GM18520 (cell line): Measurements from ENCODE around the gene MED16.
"Not testable (repeated sequence)": the region's sequence is repeated elsewhere in the genome, so short reads cannot be mapped to it uniquely, and the experiment has no call there.

Source experiments
- ATAC-seq: cut with Tn5 transposase; IDR thresholded peaks from one replicate; pipeline ENCODE4 v1.9.1; 2021; ENCODE audit not compliant: unreplicated experiment

Gene MED16

GRCh38 chr19:855142-855541, 37.8 kb downstream of the MED16 start:
- no peak for ATAC-seq

DNA sequence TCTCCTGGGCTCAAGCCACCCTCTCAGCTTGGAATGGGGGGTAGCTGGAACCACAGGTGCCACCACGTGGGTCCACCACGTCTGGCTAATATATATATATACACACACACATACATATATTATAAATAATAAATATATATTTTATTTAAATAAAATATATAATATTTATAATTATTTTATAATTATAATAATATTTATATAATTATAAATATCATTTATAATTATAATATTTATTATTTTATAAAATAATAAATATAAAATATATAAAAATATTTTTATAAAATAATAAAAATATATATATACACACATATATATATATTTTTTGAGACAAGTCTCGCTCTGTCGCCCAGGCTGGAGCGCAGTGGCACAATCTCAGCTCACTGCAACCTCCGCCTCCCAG, 38.4 kb downstream of the MED16 start:
- ATAC-seq: no peak

DNA sequence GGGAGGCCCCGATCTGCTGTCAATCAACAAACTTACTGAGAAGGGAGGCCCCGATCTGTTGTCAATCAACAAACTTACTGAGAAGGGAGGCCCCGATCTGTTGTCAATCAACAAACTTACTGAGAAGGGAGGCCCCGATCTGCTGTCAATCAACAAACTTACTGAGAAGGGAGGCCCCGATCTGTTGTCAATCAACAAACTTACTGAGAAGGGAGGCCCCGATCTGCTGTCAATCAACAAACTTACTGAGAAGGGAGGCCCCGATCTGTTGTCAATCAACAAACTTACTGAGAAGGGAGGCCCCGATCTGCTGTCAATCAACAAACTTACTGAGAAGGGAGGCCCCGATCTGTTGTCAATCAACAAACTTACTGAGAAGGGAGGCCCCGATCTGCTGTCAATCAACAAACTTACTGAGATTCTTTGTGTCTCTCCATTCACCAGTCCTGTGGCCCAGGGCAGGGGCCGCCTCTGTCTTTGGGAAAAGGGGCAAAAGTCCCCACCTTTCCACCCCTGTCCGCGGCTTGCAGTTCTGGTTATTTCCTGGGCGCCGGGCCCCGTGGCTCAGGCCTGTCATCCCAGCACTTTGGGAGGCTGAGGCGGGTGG, 39.3 kb downstream of the MED16 start:
- ATAC-seq: not testable (repeated sequence)

GRCh38 chr19:853014-853585, 39.9 kb downstream of the MED16 start:
- ATAC-seq: no peak

- ATAC-seq: no peak
Observed at GRCh38 chr19:852136-853013, 40.6 kb downstream of the MED16 start, which contains the start of gene ELANE. Gene ELANE (plus strand): TSS chr19:852303. CDS start chr19:852329, 26 bp downstream.

- ATAC-seq: no peak
Observed at GRCh38 chr19:850979-851335, 42.0 kb downstream of the MED16 start.

- no peak for ATAC-seq
Observed at GRCh38 chr19:850221-850978, 42.6 kb downstream of the MED16 start.

DNA sequence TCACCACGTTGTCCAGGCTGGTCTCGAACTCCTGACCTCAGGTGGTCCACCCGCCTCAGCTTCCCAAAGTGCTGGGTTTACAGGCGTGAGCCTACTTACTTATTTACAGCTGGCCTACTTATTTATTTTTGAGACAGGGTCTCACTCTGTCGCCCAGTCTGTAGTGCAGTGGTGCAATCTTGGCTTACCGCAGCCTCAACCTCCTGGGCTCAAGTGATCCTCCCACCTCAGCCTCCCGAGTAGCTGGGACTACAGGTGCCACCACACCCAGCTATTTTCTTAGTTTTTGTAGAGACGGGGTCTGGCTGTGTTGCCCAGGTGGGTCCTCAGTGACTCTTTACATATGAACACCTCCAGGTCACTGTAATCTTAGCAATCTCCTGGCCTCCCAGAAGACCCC, 43.8 kb downstream of the MED16 start:
- ATAC-seq: not testable (repeated sequence)

- no peak for ATAC-seq
Observed at GRCh38 chr19:848386-848921, 44.5 kb downstream of the MED16 start.

- no peak for ATAC-seq
Observed at GRCh38 chr19:845707-846521, 47.1 kb downstream of the MED16 start.

- no peak for ATAC-seq
Observed at GRCh38 chr19:844546-844971, 48.4 kb downstream of the MED16 start.

GRCh38 chr19:843836-844545, 49.0 kb downstream of the MED16 start:
- ATAC-seq: no peak

DNA sequence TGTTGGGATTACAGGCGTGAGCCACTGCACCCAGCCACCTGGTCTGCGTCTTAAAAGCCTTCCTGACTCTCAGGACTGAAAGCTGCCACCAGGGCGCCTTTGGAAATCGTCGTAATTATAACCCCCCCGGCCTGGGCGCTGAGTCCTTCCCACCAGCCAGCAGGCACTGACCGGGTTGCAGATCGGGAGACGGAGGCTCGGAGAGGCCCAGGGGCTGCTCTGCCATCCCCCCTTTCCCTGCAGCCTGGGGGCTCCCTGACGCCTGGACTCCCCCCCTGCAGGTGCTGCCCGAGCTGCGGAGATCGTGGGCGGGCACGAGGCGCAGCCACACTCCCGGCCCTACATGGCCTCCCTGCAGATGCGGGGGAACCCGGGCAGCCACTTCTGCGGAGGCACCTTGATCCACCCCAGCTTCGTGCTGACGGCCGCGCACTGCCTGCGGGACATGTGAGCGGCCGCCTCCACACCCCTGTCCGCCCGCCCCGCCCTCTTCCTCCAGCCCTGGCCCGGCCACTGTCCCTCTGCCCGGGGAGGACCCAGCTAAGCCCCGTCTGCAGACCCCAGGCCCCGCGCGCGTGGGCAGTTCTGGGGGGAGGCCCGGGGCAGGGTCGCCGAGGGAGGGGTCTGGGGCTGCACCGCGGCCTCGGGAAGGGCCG, 49.7 kb downstream of the MED16 start:
- ATAC-seq: no peak

DNA sequence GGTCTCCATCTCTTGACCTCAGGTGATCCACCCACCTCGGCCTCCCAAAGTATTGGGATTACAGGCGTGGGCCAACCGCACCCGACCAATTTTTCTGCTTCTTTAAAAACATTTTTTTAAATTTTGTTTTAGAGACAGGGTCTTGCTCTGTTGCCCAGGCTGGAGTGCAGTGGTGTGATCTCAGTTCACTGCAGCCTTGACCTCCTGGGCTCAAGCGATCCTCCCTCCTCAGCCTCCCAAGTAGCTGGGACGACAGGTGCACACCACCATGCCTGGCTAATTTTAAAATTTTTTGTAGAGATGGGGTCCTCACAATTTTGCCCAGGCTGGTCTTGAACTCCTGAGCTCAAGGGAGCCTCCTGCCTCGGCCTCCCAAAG, 50.2 kb downstream of the MED16 start:
- ATAC-seq: not testable (repeated sequence)

- no peak for ATAC-seq
Observed at GRCh38 chr19:840519-841206, 52.3 kb downstream of the MED16 start, which contains the start of gene PRTN3. Gene PRTN3 (plus strand): TSS chr19:840999. CDS start chr19:841009, 10 bp downstream.

GRCh38 chr19:835210-835810, 57.7 kb downstream of the MED16 start:
- ATAC-seq: no peak

DNA sequence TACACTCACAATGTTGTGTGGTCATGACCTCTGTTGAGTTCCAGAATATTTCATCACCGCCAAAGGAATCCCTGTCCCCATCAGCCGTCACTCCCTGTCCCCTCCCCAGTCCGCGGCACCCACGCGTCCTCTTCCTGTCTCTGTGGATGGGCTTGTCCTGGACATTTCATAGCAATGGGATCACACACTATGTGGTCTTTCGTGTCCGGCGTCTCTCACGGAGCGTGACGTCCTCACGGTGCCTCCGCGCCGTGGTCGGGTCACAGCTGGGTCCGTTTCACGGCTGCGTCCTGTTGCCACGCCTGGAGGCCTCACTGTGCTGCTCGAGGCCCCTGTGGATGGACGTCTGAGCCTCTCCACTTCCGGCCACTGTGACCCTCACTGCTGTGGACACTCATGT, 58.8 kb downstream of the MED16 start:
- ATAC-seq: no peak
